Activated CD4-positive, alpha-beta T cell treated with anti-CD3 and anti-CD28 coated beads, Interleukin-2, amount 10 ng/mL, durations not matched to agents 7 days and 5 days (primary cell): ENCODE results near the gene PRKACB. TPM values are rescaled to one million over a fixed set of nuclear protein-coding genes. Genes with fewer than 3 reads are reported as not detected.

ENCODE experiments used
- CTCF ChIA-PET: fragments of 350-600 bp; sonication (Branson Sonifier 250); formaldehyde crosslinking; loops from one replicate; lab custom pipeline; 2021; ENCODE audit warnings: antibody characterized with exemption; lab: Charles Lee
- POLR2A ChIA-PET: fragments of 350-600 bp; sonication (Branson Sonifier 250); formaldehyde crosslinking; loops from one replicate; lab custom pipeline; 2021; ENCODE audit warnings: antibody characterized with exemption; lab: Charles Lee
- DNase-seq: peaks from one replicate; pipeline ENCODE4 v3.0.0-alpha.2; 2020
- H3K27ac Mint-ChIP-seq: one replicate; pipeline ENCODE4 v1.8.0; 2021; ENCODE audit warnings: mild to moderate bottlenecking, moderate library complexity, mixed read lengths
- H3K27me3 Mint-ChIP-seq: one replicate; pipeline ENCODE4 v1.8.0; 2021; ENCODE audit warnings: mixed read lengths
- H3K36me3 Mint-ChIP-seq: one replicate; pipeline ENCODE4 v1.8.0; 2021; ENCODE audit warnings: low read depth, mixed read lengths
- H3K4me1 Mint-ChIP-seq: one replicate; pipeline ENCODE4 v1.8.0; 2021; ENCODE audit warnings: mixed read lengths
- H3K4me3 Mint-ChIP-seq: one replicate; pipeline ENCODE4 v1.8.0; 2021; ENCODE audit warnings: mild to moderate bottlenecking, moderate library complexity, mixed read lengths
- H3K9me3 Mint-ChIP-seq: one replicate; pipeline ENCODE4 v1.8.0; 2021; ENCODE audit warnings: mixed read lengths
- total RNA-seq, 2 experiments: library from RNA; stranded (reverse); gene quantifications; one replicate each; pipeline ENCODE4 v1.2.3, GENCODE V29; 2021

PRKACB gene
- total RNA-seq, 2 experiments from 2014 or later = 108 to 119 TPM

GRCh38 chr1:84265867-84266266 lies 121.8 kb downstream of the PRKACB start:
- ChIA-PET CTCF (interaction anchor here (0.6 kb wide), 1 partner anchor 270 kb away, joined by 3 read pairs; no protein-coding TSS in a partner anchor), POLR2A (no interaction called here)
- no peak overlapping the region for H3K4me3 Mint-ChIP-seq
- H3K9me3 Mint-ChIP-seq = no peaks in the 10 kb centered on the region
- no peak for DNase-seq
- no peak overlapping the region for H3K27ac Mint-ChIP-seq
- H3K36me3 Mint-ChIP-seq = no peaks in the 10 kb centered on the region
- H3K4me1 Mint-ChIP-seq = peaks cover 1% of the 10 kb centered on the region
- H3K27me3 Mint-ChIP-seq = no peaks in the 10 kb centered on the region

GRCh38 chr1:84266748-84267147 lies 122.7 kb downstream of the PRKACB start:
- no peak overlapping the region for H3K4me3 Mint-ChIP-seq
- DNase-seq = no peak
- no peaks in the 10 kb centered on the region for H3K27me3 Mint-ChIP-seq
- ChIA-PET CTCF (no interaction called here), POLR2A (no interaction called here)
- no peaks in the 10 kb centered on the region for H3K36me3 Mint-ChIP-seq
- no peaks in the 10 kb centered on the region for H3K9me3 Mint-ChIP-seq
- H3K4me1 Mint-ChIP-seq = peaks cover 10% of the 10 kb centered on the region
- H3K27ac Mint-ChIP-seq = no peak overlapping the region

- POLR2A ChIA-PET = no interaction called here
- Mint-ChIP-seq H3K9me3 (no peaks in the 10 kb centered on the region), H3K27me3 (no peaks in the 10 kb centered on the region), H3K36me3 (no peaks in the 10 kb centered on the region), H3K4me3 (no peak overlapping the region), H3K4me1 (peaks cover 10% of the 10 kb centered on the region), H3K27ac (no peak overlapping the region)
- CTCF ChIA-PET = interaction anchor here (1.7 kb wide), 1 partner anchor 12 kb away, joined by 4 read pairs; no protein-coding TSS in a partner anchor
- DNase-seq = no peak
These were observed 123.4 kb downstream of the PRKACB start for GRCh38 chr1:84267476-84267875.

- Mint-ChIP-seq H3K4me1 (peaks cover 10% of the 10 kb centered on the region), H3K27ac (no peak overlapping the region), H3K4me3 (no peak overlapping the region), H3K27me3 (no peaks in the 10 kb centered on the region), H3K9me3 (no peaks in the 10 kb centered on the region), H3K36me3 (no peaks in the 10 kb centered on the region)
- ChIA-PET CTCF (interaction anchor here (1.7 kb wide), 1 partner anchor 13 kb away, joined by 4 read pairs; no protein-coding TSS in a partner anchor), POLR2A (no interaction called here)
- DNase-seq = no peak
These were observed 124.3 kb downstream of the PRKACB start for GRCh38 chr1:84268346-84268745.

- Mint-ChIP-seq H3K9me3 (no peaks in the 10 kb centered on the region), H3K27ac (no peak overlapping the region), H3K4me3 (no peak overlapping the region), H3K27me3 (no peaks in the 10 kb centered on the region), H3K4me1 (peaks cover 10% of the 10 kb centered on the region), H3K36me3 (no peaks in the 10 kb centered on the region)
- CTCF ChIA-PET = no interaction called here
- POLR2A ChIA-PET = no interaction called here
- DNase-seq = no peak
These were observed 125.2 kb downstream of the PRKACB start for GRCh38 chr1:84269306-84269705.

- ChIA-PET POLR2A (no interaction called here), CTCF (no interaction called here)
- H3K4me1 Mint-ChIP-seq = peaks cover 10% of the 10 kb centered on the region
- H3K27me3 Mint-ChIP-seq = no peaks in the 10 kb centered on the region
- DNase-seq = peak; percentile 29
- H3K27ac Mint-ChIP-seq = peak overlapping the region; percentile 82
- H3K36me3 Mint-ChIP-seq = no peaks in the 10 kb centered on the region
- no peak overlapping the region for H3K4me3 Mint-ChIP-seq
- no peaks in the 10 kb centered on the region for H3K9me3 Mint-ChIP-seq
These were observed 127.5 kb downstream of the PRKACB start for GRCh38 chr1:84271441-84272151.

GRCh38 chr1:84272401-84272800 lies 128.3 kb downstream of the PRKACB start:
- no peak for DNase-seq
- Mint-ChIP-seq H3K27ac (no peak overlapping the region), H3K36me3 (no peaks in the 10 kb centered on the region), H3K4me3 (no peak overlapping the region), H3K9me3 (no peaks in the 10 kb centered on the region), H3K27me3 (no peaks in the 10 kb centered on the region), H3K4me1 (peaks cover 10% of the 10 kb centered on the region)
- CTCF ChIA-PET = no interaction called here
- POLR2A ChIA-PET = no interaction called here

GRCh38 chr1:84277343-84278059 lies 133.4 kb downstream of the PRKACB start:
- ChIA-PET CTCF (no interaction called here), POLR2A (no interaction called here)
- H3K4me1 Mint-ChIP-seq = no peaks in the 10 kb centered on the region
- no peak for DNase-seq
- no peaks in the 10 kb centered on the region for H3K27me3 Mint-ChIP-seq
- H3K27ac Mint-ChIP-seq = no peak overlapping the region
- no peak overlapping the region for H3K4me3 Mint-ChIP-seq
- no peaks in the 10 kb centered on the region for H3K36me3 Mint-ChIP-seq
- H3K9me3 Mint-ChIP-seq = no peaks in the 10 kb centered on the region

GRCh38 chr1:84278905-84279304 lies 134.8 kb downstream of the PRKACB start:
- Mint-ChIP-seq H3K36me3 (no peaks in the 10 kb centered on the region), H3K27ac (no peak overlapping the region), H3K27me3 (no peaks in the 10 kb centered on the region), H3K4me3 (no peak overlapping the region), H3K9me3 (no peaks in the 10 kb centered on the region), H3K4me1 (no peaks in the 10 kb centered on the region)
- no peak for DNase-seq
- POLR2A ChIA-PET = no interaction called here
- CTCF ChIA-PET = interaction anchor here (0.6 kb wide), 1 partner anchor 17 kb away, joined by 3 read pairs; no protein-coding TSS in a partner anchor

- Mint-ChIP-seq H3K27me3 (peaks cover 3% of the 10 kb centered on the region), H3K27ac (no peak overlapping the region)
These were observed 136.8 kb downstream of the PRKACB start for GRCh38 chr1:84280912-84281311.

GRCh38 chr1:84282780-84283333 lies 138.8 kb downstream of the PRKACB start:
- ChIA-PET POLR2A (no interaction called here), CTCF (interaction anchor here (0.5 to 1.5 kb wide), 2 partner anchors 11 to 73 kb away, joined by 3 read pairs; no protein-coding TSS in a partner anchor)
- H3K4me3 Mint-ChIP-seq = no peak overlapping the region

More at GRCh38 chr1:84280912-84281311, 136.8 kb downstream of the PRKACB start:
- Mint-ChIP-seq H3K4me3 (no peak overlapping the region), H3K36me3 (no peaks in the 10 kb centered on the region), H3K9me3 (no peaks in the 10 kb centered on the region), H3K4me1 (no peaks in the 10 kb centered on the region)
- CTCF ChIA-PET = no interaction called here
- no peak for DNase-seq
- POLR2A ChIA-PET = no interaction called here

GRCh38 chr1:84283381-84283780 lies 139.3 kb downstream of the PRKACB start:
- Mint-ChIP-seq H3K36me3 (peaks cover 6% of the 10 kb centered on the region), H3K4me3 (no peak overlapping the region), H3K9me3 (peaks cover 12% of the 10 kb centered on the region), H3K27me3 (peaks cover 9% of the 10 kb centered on the region), H3K4me1 (no peaks in the 10 kb centered on the region), H3K27ac (no peak overlapping the region)
- CTCF ChIA-PET = no interaction called here
- POLR2A ChIA-PET = no interaction called here
- no peak for DNase-seq

More at GRCh38 chr1:84282780-84283333, 138.8 kb downstream of the PRKACB start:
- no peak overlapping the region for H3K27ac Mint-ChIP-seq
- peaks cover 6% of the 10 kb centered on the region for H3K36me3 Mint-ChIP-seq
- peaks cover 11% of the 10 kb centered on the region for H3K9me3 Mint-ChIP-seq
- H3K4me1 Mint-ChIP-seq = no peaks in the 10 kb centered on the region
- peaks cover 9% of the 10 kb centered on the region for H3K27me3 Mint-ChIP-seq
- no peak for DNase-seq

- POLR2A ChIA-PET = no interaction called here
- Mint-ChIP-seq H3K27ac (no peak overlapping the region), H3K27me3 (peaks cover 9% of the 10 kb centered on the region), H3K4me1 (no peaks in the 10 kb centered on the region), H3K4me3 (no peak overlapping the region), H3K36me3 (peaks cover 6% of the 10 kb centered on the region), H3K9me3 (peaks cover 22% of the 10 kb centered on the region)
- no peak for DNase-seq
- CTCF ChIA-PET = no interaction called here
These were observed 142.0 kb downstream of the PRKACB start for GRCh38 chr1:84286071-84286470.
